Activated CD4-positive, alpha-beta T cell treated with anti-CD3 and anti-CD28 coated beads, Interleukin-2, amount 50 U/mL, for 24 hours (primary cell): ENCODE measurements around the gene DSCAML1.

ENCODE experiments used
- DNase-seq, 2 donors: peaks; one replicate each; pipeline ENCODE4 v3.0.0-alpha.2; 2020; ENCODE audit warnings: low read depth in 1 of 2, low spot score in 1 of 2

Gene DSCAML1

GRCh38 chr11:117669616-117670015 lies 127.4 kb downstream of the DSCAML1 start:
- DNase-seq, result no peak

DNA sequence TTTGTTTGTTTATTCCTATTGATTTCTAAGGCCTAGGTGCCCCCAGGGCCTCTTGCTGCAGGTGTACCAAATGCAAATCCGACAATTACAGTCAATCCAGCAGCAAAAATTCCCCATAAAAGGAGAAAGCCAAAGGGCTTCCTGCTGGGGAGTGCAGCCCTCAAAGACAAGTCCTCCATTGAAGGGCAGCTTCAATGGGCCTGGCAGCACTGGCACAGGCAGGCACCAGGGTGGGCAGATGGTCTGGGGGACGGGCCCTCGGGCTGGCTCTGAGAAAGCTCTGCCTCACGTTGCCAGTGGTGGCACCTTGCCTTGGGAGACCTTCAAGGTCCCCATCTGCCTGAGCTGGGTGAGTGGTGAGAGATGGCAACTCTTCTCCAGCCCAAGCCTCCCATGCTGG lies 128.0 kb downstream of the DSCAML1 start:
- no peak for DNase-seq

DNA sequence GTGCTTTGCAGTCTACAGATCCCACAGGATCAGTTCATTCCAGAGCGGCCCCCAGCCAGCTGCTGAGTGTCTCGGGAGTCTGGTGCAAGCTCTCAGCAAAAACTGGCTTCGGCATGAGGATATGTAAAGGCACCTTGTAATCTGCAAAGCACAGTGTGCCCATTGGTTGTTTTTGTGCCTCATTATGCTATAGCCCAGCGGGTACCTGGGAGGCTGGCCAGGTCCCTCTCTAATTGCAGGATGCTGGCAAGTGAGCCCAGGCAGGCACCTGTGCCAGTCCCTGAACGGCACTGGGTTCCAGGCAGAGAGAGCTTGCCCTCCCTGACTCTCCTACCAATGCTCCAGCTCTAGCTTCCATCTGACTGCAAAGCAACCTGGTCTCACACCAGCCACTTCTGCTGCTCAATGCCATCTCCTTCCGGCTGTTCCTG lies 128.7 kb downstream of the DSCAML1 start:
- DNase-seq, result no peak

DNA sequence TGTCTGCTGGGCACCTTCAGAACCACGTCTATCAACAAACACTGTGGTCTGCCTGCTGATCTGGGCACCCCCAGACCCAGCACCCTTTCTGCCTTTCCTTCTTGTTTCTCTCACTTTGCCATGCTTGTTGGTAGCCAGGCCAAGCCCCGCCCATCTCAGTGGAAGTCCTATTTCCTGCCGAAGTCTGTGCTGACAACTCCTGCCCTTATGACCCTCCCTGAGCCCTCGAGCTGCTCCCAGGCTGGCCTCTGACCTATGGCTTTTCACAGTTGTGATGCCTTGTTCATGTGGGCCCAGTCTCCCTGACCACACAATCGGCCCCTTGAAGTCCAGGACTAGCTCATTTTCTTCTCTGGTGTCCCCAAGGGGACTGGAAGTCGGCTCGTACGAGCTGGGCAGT lies 132.1 kb downstream of the DSCAML1 start:
- DNase-seq, result no peak

DNA sequence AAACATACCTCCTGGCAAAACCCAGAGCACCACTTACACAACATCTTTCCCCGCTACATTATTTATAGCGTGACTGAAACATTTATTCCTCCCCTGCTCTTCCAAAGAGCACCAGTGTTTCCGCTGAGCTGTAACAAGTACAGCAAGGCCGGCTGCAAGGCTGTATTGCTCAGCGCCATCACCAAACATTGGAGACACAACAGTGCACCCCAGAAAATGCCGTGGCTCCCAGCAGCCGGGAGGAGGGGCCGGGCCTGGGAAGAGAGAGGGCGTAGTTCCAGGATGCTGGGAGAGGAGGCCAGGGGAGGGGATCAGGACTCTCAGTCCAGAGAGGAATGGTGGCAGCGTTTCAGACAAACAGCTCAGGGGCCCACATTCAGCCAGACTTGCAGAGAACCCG lies 133.2 kb downstream of the DSCAML1 start:
- no peak for DNase-seq

DNA sequence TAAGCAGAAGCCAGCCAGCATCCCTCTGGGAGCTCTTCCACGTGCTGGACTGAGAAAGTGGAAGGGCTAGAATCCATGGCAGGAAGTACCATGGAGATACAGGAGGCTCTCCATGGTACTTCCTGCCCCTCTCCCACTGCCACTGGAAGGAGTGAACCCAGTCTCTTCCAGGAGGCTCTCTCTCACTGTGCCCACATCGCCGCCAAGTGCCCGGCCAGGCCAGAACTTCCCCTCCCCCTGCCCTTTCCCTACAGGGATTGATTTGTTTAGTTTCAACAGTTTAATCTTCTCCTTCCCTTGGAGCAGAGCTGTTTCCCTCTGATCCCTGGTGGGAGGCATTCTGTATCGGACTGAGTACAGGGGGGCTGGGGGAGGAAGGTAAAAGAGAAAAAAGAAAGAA lies 133.6 kb downstream of the DSCAML1 start:
- DNase-seq, result no peak

DNA sequence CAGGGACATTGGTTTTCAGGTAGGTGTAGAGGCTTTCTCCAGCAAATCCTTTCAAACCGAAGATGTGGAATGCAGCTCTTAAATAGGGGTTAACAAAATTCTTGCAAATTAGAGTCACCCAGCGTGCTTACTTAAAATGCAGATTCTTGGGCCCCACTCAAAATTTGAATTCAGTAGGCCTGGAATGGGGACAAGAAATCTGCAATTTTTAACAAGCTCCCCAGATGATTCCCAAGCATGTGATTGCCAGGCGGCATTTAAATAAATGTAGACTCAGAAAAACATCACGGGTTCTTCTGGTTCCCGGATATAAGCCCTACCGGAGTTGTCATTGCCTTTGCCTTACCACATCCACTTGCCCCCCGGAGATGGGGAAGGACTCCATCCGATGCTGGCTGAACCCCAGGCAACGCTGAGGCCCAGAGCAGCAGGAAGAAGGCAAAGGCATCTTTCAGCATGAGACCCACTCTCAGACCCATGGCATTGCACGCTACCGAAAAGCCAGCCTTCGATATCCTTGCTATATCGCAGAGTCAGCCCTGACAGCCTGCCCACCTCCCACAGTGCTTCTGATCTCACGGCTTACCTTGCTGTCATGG lies 134.2 kb downstream of the DSCAML1 start:
- no peak for DNase-seq

- DNase-seq, result no peak
Measured at GRCh38 chr11:117662255-117662654, 134.8 kb downstream of the DSCAML1 start.

GRCh38 chr11:117658809-117659208 lies 138.2 kb downstream of the DSCAML1 start:
- no peak for DNase-seq

DNA sequence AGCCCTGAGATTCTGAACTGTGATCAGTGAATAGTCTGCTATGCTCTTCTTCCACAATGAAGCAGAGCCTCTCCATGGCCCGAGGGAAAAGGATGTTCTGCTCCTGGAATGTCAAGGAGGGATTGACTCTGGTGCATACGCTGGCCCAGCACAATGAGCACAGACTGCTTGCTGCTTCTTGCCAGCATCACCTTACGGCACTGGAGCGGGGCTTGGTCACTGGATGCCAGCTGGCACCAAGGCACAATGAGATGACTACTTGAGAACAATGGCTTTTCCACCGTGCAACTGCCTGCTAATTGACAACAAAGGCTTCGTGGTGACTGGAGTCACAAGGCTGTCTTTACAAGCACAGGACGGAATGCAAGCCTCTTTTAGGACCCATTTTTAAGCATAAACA lies 139.2 kb downstream of the DSCAML1 start:
- DNase-seq, result no peak

DNA sequence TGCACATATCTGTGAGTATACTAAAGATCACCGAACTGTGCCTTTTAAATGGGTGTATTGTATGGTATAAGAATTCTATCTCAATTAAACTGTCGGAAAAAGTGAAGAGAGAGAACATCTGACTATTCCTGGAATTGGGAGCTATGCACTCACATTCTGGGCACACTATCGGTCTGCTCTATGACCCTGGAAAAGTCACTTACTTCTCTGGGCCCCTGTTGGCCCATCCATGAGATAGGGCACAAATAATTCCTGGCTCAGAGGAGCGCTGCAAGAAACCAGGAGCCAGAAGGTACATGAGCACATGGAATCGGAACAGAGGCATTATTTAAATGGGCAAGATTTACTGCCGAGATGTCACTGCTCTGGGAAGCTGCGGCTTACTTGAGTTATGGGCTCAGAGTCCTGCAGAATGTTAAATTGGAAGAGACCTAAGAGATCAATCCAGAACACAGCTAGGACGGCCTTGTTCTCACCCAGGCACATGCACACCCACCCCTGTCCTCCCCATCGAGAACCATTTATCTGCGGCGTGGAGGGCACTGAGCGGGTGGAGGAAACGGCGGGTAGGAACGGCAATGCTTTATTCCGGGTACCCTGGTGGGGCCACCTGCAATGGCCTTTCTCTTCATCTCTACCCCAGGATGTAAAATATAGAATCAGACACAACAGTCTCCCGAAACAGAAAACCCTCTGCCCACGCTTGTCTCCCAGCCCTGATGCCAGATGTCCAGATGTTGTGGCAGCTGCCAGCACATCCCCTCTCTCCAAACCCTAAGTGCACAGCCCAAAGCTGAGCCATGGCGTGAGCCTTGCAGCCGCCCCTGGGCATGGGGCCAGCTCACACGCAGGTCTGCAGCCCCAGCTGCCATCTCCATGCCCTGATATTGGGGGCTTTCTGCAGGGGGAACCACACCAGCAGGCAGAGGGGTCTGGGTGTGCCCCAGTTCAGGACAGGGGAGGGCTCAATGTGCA lies 142.4 kb downstream of the DSCAML1 start:
- no peak for DNase-seq

DNA sequence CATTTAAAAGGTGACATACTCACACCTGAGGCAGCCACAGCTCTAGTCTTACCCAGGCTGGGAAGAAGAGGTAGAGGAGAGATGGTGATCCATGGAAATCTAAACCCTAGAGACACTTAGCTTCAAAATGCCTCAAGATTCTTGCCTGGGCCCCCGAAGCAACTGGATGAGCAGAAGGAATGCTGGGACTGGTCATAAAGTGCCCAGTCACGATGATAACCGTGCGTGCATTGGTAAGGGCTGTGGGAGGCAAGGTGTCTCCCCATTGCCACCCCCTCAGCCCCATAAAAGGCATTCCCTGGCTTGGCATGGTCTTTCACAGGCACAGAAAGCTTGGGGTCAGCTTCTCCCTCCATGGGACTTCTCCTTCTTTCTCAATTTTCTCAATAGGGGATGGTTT lies 144.5 kb downstream of the DSCAML1 start:
- DNase-seq, result no peak

DNA sequence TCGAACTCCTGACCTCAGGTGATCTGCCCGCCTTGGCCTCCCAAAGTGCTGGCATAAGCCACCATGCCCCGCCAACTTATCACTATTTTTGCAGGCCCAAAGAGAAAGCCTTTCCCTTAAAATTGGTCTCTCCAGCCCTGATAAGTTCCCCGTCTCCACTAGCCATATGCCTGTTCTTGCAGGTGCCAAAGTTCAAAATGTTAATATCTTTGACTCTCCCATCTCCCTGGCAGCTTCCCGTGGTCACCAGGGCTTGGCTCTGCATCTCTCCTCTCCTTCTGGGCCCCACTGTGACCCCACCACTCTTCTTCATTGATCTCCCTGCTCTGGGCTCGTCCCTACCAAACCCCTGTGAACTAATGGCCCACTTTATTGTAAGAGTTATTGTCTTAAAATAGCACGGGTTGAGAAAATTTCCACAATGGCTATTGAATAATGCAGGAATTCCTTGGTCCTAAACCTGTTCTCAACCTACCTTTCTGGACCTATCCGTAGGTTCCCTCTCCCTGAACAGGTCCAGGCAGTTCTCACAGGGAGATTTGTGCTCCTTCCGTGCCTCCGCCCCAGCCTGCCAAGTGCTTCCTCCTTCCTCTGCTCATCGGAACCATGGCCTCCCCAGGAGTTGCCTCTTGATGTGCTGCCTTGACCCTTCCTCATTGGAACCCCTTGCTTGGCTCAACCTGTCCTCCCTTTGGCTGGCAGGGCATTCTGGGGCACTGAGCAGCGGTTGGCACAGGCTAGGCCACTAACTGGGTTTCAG lies 147.5 kb downstream of the DSCAML1 start:
- DNase-seq, result no peak

DNA sequence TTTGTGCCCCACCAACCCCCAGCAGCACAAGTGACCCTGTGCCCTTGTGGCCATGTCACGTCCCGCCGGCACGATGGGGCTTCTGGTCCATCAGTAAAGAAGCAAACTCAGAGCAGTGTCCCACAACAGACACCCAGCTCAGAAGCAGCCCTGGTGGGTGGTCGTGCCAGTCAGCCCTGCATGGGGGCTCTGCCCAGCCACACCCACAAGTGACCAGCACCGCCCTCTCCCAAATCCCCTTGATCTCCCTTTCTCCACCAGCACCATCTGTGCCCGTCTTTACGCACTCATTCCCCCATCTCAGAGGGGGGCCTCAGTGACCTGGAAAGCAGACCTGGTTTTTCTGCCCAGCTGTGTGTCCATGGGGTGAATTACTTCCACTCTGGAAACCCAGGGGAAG lies 149.1 kb downstream of the DSCAML1 start:
- DNase-seq, result no peak

DNA sequence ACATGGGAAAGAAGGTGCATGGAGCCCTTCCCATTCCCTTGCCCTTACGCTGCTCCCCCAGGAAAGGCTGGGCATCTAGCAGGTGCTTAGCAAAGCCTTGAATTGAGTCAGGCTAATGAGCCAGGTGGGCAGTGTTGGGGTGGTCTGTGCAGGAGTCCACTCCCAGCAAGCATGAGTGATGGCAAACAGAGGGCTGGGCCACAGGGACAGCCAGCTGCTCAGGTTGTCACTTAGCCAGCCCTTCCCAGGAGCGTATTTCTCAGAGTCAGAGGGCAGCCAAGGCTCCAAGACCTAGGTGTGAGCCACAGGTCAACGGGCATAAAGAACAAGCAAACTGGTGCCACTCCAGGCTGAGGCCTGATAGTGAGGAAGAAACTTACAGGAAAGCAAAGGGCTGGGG lies 149.8 kb downstream of the DSCAML1 start:
- DNase-seq, result no peak

GRCh38 chr11:117646411-117646810 lies 150.6 kb downstream of the DSCAML1 start:
- no peak for DNase-seq

- DNase-seq, result no peak
Measured at GRCh38 chr11:117644403-117645155, 152.4 kb downstream of the DSCAML1 start.

GRCh38 chr11:117643606-117644300 lies 153.3 kb downstream of the DSCAML1 start:
- no peak for DNase-seq

- no peak for DNase-seq
Measured at GRCh38 chr11:117642835-117643234, 154.2 kb downstream of the DSCAML1 start.

GRCh38 chr11:117642396-117642795 lies 154.6 kb downstream of the DSCAML1 start:
- no peak for DNase-seq
